ENCODE results near the gene ZNF236. TPM values are rescaled to one million over a fixed set of nuclear protein-coding genes. Genes with fewer than 3 reads are reported as not detected.

The ZNF236 gene
- polyA plus RNA-seq, 1 donor from 2014 or later: 7.7 TPM

- Histone ChIP-seq H3K27me3 (ENCODE audit: insufficient read depth, low read depth, low read length) (no peaks in the 10 kb centered on the region), H3K9ac (ENCODE audit: low read length) (no peak overlapping the region), H3K9me3 (ENCODE audit: low read length) (no peaks in the 10 kb centered on the region), H3K4me2 (ENCODE audit: low read length) (no peak overlapping the region), H2AFZ (ENCODE audit: low read depth, low read length) (no peak overlapping the region), H3K9me2 (ENCODE audit: insufficient read depth, low read length) (no peaks in the 10 kb centered on the region), H3K4me3 (ENCODE audit: low read length) (no peak overlapping the region), H4K20me1 (ENCODE audit: insufficient read depth) (no peaks in the 10 kb centered on the region), H3K79me2 (replicated peaks; ENCODE audit: insufficient read depth, low read length) (no peaks in the 10 kb centered on the region), H3K27ac (ENCODE audit: low read length) (no peak overlapping the region), H3F3A (ENCODE audit: insufficient read depth, low read length, poor library complexity, severe bottlenecking) (no peaks in the 10 kb centered on the region), H3K36me3 (ENCODE audit: insufficient read depth, low read length) (peaks cover 3% of the 10 kb centered on the region)
- TF ChIP-seq CTCF (IDR thresholded peaks at IDR 0.05; ENCODE audit: poor library complexity, severe bottlenecking): no peak
- TF ChIP-seq MXI1 (conservative IDR thresholded peaks at IDR 0.05; ENCODE audit: poor library complexity, severe bottlenecking): no peak
- TF ChIP-seq SMC3 (conservative IDR thresholded peaks at IDR 0.05; ENCODE audit: poor library complexity): no peak
- TF ChIP-seq POLR2AphosphoS5 (IDR thresholded peaks at IDR 0.05): no peak
- no peak for TF ChIP-seq TAF1 (IDR thresholded peaks at IDR 0.05; ENCODE audit: low read depth)
- TF ChIP-seq RAD21 (conservative IDR thresholded peaks at IDR 0.05): no peak
- no peak for TF ChIP-seq EZH2 (IDR thresholded peaks at IDR 0.05; ENCODE audit: borderline replicate concordance, insufficient read depth, low read length, poor library complexity, severe bottlenecking)
- no peak for TF ChIP-seq EP300 (conservative IDR thresholded peaks at IDR 0.05; ENCODE audit: poor library complexity, severe bottlenecking)
- TF ChIP-seq REST (IDR thresholded peaks at IDR 0.05; ENCODE audit: borderline replicate concordance): no peak
These were observed 115.2 kb downstream of the ZNF236 start for GRCh38 chr18:76937597-76937996.

- Histone ChIP-seq H2AFZ (ENCODE audit: low read depth, low read length) (no peak overlapping the region), H3K27me3 (ENCODE audit: insufficient read depth, low read depth, low read length) (no peaks in the 10 kb centered on the region), H3K9me3 (ENCODE audit: low read length) (no peaks in the 10 kb centered on the region), H3K9ac (ENCODE audit: low read length) (no peak overlapping the region), H3K4me2 (ENCODE audit: low read length) (no peak overlapping the region), H4K20me1 (ENCODE audit: insufficient read depth) (no peaks in the 10 kb centered on the region), H3K36me3 (ENCODE audit: insufficient read depth, low read length) (peaks cover 3% of the 10 kb centered on the region), H3K79me2 (replicated peaks; ENCODE audit: insufficient read depth, low read length) (no peaks in the 10 kb centered on the region), H3F3A (ENCODE audit: insufficient read depth, low read length, poor library complexity, severe bottlenecking) (no peaks in the 10 kb centered on the region), H3K27ac (ENCODE audit: low read length) (no peak overlapping the region), H3K9me2 (ENCODE audit: insufficient read depth, low read length) (no peaks in the 10 kb centered on the region), H3K4me3 (ENCODE audit: low read length) (no peak overlapping the region)
- TF ChIP-seq SMC3 (conservative IDR thresholded peaks at IDR 0.05; ENCODE audit: poor library complexity): no peak
- TF ChIP-seq MXI1 (conservative IDR thresholded peaks at IDR 0.05; ENCODE audit: poor library complexity, severe bottlenecking): no peak
- no peak for TF ChIP-seq RAD21 (conservative IDR thresholded peaks at IDR 0.05)
- no peak for TF ChIP-seq POLR2AphosphoS5 (IDR thresholded peaks at IDR 0.05)
- no peak for TF ChIP-seq TAF1 (IDR thresholded peaks at IDR 0.05; ENCODE audit: low read depth)
- TF ChIP-seq EZH2 (IDR thresholded peaks at IDR 0.05; ENCODE audit: borderline replicate concordance, insufficient read depth, low read length, poor library complexity, severe bottlenecking): no peak
- TF ChIP-seq REST (IDR thresholded peaks at IDR 0.05; ENCODE audit: borderline replicate concordance): no peak
- no peak for TF ChIP-seq EP300 (conservative IDR thresholded peaks at IDR 0.05; ENCODE audit: poor library complexity, severe bottlenecking)
- no peak for TF ChIP-seq CTCF (IDR thresholded peaks at IDR 0.05; ENCODE audit: poor library complexity, severe bottlenecking)
These were observed 116.3 kb downstream of the ZNF236 start for GRCh38 chr18:76938619-76939018.

Data from neural cell (in vitro differentiated cells).